ENCODE data around the gene NCAN. TPM values are rescaled to one million over a fixed set of nuclear protein-coding genes. Genes with fewer than 3 reads are reported as not detected.

NCAN gene
- total and polyA plus RNA-seq, 9 of the 15 experiments (the other 6 are each of a cell fraction or from before 2014, with no cell fraction given): 0.04 TPM; not detected in 8

DNA sequence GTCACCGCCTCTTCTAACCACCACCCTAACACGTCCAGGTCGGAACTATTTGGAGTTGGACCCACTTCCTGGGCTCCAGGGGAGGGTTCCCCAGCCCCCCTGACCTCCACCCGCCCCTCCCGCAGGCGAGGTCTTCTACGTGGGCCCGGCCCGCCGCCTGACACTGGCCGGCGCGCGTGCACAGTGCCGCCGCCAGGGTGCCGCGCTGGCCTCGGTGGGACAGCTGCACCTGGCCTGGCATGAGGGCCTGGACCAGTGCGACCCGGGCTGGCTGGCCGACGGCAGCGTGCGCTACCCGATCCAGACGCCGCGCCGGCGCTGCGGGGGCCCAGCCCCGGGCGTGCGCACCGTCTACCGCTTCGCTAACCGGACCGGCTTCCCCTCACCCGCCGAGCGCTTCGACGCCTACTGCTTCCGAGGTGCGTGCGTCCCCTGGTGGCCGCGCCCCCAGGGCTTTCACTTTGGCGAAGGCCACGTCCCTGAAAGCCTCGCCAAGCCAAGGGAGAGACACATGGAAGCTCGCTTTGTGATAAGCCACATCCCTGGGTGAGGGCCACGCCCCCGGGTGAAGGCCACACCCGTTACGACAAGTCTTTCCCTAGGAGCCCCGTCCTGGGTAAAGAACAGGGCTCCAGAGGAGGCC, 13.2 kb downstream of the NCAN start (continued):
- TF ChIP-seq, protein P1, sequence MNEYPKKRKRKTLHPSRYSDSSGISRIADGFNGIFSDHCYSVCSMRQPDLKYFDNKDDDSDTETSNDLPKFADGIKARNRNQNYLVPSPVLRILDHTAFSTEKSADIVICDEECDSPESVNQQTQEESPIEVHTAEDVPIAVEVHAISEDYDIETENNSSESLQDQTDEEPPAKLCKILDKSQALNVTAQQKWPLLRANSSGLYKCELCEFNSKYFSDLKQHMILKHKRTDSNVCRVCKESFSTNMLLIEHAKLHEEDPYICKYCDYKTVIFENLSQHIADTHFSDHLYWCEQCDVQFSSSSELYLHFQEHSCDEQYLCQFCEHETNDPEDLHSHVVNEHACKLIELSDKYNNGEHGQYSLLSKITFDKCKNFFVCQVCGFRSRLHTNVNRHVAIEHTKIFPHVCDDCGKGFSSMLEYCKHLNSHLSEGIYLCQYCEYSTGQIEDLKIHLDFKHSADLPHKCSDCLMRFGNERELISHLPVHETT (CRISPR knock-in tag; conservative IDR thresholded peaks at IDR 0.05 in 1 of 2, IDR thresholded peaks at IDR 0.05 in 1 of 2): peak in 1 of 2 experiments; percentile 66; a peak in 2 of 4 replicates
- no peak for TF ChIP-seq THRB (CRISPR knock-in tag; conservative IDR thresholded peaks at IDR 0.05)
- TF ChIP-seq, protein P2, sequence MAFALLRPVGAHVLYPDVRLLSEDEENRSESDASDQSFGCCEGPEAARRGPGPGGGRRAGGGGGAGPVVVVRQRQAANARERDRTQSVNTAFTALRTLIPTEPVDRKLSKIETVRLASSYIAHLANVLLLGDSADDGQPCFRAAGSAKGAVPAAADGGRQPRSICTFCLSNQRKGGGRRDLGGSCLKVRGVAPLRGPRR (CRISPR knock-in tag; IDR thresholded peaks at IDR 0.05): no peak
- TF ChIP-seq PHF20 (IDR thresholded peaks at IDR 0.05; ENCODE audit: partially characterized antibody): peak; percentile 54
- no peak for TF ChIP-seq BRD4 (IDR thresholded peaks at IDR 0.05)
- peak; percentile 64 for TF ChIP-seq ETV5 (CRISPR knock-in tag; IDR thresholded peaks at IDR 0.05; ENCODE audit: low read depth)
- TF ChIP-seq RBM25 (IDR thresholded peaks at IDR 0.05; ENCODE audit: low read depth, low read length, severe bottlenecking): peak; percentile 29
- peak in 1 of 2 experiments; percentile 61; a peak in 1 of 4 replicates for TF ChIP-seq HDAC1 (IDR thresholded peaks at IDR 0.05)
- peak; percentile 94 for TF ChIP-seq CREB3L1 (IDR thresholded peaks at IDR 0.05; ENCODE audit: borderline replicate concordance, low read depth)
- TF ChIP-seq CTCF (IDR thresholded peaks at IDR 0.05 in 2 of 3, conservative IDR thresholded peaks at IDR 0.05 in 1 of 3; ENCODE audit: insufficient read depth in 2 of 3, low read depth in 1 of 3, low read length in 3 of 3): peak; percentile 88 to 91 (median 90)
- TF ChIP-seq MAX (CRISPR knock-in tag; IDR thresholded peaks at IDR 0.05): peak; percentile 99
- TF ChIP-seq BMI1 (IDR thresholded peaks at IDR 0.05; ENCODE audit: low read length): no peak
- TF ChIP-seq, protein P3, sequence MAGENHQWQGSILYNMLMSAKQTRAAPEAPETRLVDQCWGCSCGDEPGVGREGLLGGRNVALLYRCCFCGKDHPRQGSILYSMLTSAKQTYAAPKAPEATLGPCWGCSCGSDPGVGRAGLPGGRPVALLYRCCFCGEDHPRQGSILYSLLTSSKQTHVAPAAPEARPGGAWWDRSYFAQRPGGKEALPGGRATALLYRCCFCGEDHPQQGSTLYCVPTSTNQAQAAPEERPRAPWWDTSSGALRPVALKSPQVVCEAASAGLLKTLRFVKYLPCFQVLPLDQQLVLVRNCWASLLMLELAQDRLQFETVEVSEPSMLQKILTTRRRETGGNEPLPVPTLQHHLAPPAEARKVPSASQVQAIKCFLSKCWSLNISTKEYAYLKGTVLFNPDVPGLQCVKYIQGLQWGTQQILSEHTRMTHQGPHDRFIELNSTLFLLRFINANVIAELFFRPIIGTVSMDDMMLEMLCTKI (IDR thresholded peaks at IDR 0.05; ENCODE audit: partially characterized antibody): no peak
- TF ChIP-seq MXI1 (IDR thresholded peaks at IDR 0.05; ENCODE audit: low read depth, low read length): 0 out of 2 replicates have a peak, but pooled peaks have one; percentile 55
- peak; percentile 98; the same call in 1 of the 2 replicates for TF ChIP-seq TGIF2 (CRISPR knock-in tag; IDR thresholded peaks at IDR 0.05)
- TF ChIP-seq, protein P4, sequence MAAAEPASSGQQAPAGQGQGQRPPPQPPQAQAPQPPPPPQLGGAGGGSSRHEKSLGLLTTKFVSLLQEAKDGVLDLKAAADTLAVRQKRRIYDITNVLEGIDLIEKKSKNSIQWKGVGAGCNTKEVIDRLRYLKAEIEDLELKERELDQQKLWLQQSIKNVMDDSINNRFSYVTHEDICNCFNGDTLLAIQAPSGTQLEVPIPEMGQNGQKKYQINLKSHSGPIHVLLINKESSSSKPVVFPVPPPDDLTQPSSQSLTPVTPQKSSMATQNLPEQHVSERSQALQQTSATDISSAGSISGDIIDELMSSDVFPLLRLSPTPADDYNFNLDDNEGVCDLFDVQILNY (CRISPR knock-in tag; IDR thresholded peaks at IDR 0.05): peak; percentile 99

Measured in K562 (cell line).